Hepatic stellate cell (primary cell): ENCODE results near the gene DCC.

Experiments used
- DNase-seq: peaks from one replicate; pipeline ENCODE4 v3.0.0; 2011; ENCODE audit warnings: low spot score

The DCC gene

GRCh38 chr18:52598921-52599320, 258.9 kb downstream of the DCC start:
- DNase-seq = no peak

DNA sequence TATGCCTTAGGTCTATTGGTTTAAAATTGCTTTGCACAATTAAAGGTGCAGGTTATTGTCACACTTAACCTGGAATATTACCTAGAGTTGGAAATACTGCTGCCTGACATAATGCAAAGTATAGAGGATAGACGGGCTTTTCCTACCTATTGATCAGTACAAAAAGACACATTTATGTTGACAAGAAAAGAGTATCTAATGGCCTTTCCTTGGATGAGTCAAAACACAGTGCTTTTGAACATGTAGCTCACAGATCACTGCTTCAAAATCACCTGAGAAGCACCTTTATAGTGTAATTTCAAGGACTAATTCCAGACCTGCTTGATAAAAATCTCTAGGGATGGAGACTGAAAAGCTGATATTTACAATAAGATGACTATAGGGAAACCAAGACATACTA, 262.8 kb downstream of the DCC start:
- DNase-seq = no peak

- DNase-seq = no peak
Observed at GRCh38 chr18:52605345-52605744, 265.3 kb downstream of the DCC start.

DNA sequence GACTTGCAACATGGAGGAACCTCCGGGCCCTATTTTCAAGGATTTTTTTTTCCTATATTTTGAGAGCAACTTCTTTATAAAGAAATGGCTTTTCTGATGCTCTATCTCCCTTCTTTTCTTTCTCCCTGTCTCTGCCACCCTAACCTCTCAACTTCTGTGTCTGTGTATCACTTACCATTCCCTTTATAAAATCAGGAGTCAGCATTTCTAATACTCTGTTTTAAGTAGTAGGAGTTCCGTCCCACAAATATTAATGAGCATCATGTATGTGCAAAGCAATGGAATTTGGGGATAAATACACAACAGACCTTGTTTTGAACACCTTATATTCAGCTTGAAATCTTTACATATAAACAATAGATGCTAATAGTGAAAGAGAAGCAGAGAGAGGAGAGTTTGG, 268.0 kb downstream of the DCC start:
- no peak for DNase-seq

- no peak for DNase-seq
Observed at GRCh38 chr18:52610451-52611115, 270.6 kb downstream of the DCC start.

- no peak for DNase-seq
Observed at GRCh38 chr18:52612406-52612805, 272.4 kb downstream of the DCC start.

GRCh38 chr18:52615321-52615720, 275.3 kb downstream of the DCC start:
- no peak for DNase-seq

GRCh38 chr18:52615943-52616342, 275.9 kb downstream of the DCC start:
- DNase-seq = no peak

DNA sequence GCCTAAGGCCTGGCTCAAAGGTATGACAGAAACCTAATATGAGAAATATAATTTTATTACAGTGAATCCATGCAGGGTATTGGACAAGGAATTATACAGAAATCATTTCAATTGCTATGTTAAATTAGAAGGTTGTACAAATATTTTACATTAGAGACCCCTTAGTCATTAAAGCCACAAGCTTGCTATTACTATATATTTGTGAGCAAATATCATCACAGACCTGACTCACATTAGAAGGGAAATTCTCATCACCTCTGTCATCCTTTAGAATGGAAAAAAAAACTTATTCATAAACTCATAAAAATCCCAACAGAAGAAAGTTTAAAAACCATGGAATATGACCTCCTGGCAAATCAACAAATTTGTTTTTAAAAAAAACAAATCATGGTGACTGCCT, 277.9 kb downstream of the DCC start:
- DNase-seq = peak; percentile 10

GRCh38 chr18:52620926-52621439, 281.0 kb downstream of the DCC start:
- DNase-seq = no peak

DNA sequence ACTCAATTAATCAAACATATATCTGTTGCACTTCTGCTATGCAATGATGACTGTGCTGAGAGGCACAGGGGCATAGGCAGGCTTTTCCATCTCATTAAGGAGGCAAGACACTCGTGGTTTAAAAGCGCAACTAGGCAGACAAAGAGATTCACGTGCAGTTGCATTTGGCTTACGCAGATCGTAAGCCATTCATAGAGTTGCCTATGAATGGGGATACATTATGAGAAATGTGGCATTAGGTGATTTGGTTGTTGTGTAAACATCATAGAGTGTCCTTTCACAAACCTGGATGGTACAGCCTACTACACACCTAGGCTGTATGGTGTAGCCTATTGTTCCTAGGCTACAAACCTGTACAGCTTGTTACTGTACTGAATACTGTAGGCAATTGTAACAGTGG, 284.7 kb downstream of the DCC start:
- no peak for DNase-seq

- no peak for DNase-seq
Observed at GRCh38 chr18:52636536-52636935, 296.5 kb downstream of the DCC start.

DNA sequence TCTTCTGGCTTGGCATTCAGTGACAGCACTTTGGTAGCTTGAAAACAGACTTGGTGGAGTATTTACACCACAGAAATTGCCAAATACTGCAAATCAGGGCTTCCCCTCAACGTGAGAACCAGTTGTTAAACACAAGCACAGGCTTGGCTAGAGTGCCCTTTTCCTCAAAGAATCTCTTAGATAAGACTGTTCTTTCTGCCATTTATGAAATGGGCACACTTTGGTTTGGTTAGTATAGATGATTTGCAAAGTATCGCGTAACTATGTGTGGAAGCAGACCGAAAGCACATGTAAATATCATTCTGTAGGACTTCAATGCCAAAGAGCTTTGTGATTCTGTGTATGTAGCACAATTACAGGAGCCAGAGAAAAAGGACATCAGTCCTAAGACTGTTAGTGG, 308.2 kb downstream of the DCC start:
- DNase-seq = no peak

DNA sequence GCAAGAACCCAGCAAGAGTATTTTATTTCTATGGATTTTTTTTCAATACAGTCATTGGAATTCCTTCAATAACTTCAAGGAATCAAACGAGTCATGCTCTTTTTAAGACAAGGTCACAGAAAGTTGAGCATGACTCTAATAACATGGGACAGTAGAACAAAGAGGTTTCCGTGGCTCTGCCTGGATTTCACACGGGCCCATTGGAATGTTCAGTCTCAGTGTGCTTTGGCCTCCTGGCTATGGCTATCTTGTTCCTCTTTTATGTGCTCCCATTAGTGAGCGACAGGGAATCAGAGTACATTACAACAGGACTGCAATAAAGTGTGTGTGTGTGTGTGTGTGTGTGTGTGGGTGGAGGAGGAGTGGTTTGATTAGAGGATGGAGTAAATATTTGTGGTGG, 312.4 kb downstream of the DCC start:
- DNase-seq = no peak

- no peak for DNase-seq
Observed at GRCh38 chr18:52657043-52657805, 317.2 kb downstream of the DCC start.

- no peak for DNase-seq
Observed at GRCh38 chr18:52667463-52668065, 327.6 kb downstream of the DCC start.

DNA sequence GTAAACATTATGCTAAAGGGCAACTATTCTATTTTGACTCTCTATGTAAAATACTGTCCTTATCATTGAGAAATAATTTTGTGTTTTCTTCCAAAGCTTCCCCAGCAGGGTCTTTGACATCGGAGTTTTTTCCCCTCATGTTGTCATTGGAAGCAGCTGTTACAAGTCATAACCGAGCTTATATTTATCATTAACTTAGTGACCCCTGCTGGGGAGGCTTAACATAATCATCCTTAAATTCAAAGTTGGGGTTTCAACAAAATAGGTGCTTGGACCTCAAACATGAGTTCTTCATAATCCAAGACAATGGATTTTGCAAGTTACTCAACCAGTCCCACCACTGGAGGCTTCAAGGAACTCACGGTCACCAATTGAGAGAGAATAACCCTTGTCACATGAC, 330.9 kb downstream of the DCC start:
- DNase-seq = peak; percentile 8

GRCh38 chr18:52678034-52678433, 338.0 kb downstream of the DCC start:
- no peak for DNase-seq

DNA sequence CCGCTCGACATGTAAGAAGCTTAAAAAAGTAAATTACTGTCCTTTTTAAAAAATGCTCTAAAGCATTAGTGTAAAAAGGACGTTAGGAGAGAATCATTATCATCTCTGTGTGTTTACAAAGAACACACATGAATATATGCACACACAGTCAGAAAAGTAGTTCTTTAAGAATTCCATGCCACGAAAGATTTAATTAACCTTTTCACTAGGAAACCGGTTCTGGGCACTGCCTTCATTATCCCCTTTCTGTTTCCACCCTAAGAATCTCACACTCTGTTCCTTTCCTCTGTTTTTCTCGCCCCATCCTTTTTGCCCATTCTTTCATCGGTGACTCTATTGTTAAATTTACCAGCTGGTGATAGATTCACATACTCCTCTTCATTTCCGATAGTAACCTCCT, 338.6 kb downstream of the DCC start:
- no peak for DNase-seq

DNA sequence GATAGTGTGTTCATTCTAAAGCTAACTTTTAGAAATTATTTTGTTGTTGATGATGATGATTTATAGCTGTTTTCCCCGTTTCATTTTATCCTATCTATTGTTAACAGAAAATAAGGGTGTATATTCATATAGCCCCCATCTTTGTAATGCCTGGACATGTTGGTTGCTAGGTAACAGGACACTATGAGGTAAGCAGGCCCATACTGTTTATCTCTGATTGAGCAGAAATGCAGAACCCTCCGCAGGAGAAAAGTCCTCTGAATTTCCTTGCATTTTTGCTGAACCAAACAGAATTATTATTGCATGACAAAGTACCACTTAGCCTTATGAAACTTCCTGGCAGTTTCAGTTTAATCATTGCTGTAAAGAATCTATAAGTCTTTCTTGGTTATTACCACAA, 339.4 kb downstream of the DCC start:
- no peak for DNase-seq

GRCh38 chr18:52682260-52682659, 342.3 kb downstream of the DCC start:
- no peak for DNase-seq

DNA sequence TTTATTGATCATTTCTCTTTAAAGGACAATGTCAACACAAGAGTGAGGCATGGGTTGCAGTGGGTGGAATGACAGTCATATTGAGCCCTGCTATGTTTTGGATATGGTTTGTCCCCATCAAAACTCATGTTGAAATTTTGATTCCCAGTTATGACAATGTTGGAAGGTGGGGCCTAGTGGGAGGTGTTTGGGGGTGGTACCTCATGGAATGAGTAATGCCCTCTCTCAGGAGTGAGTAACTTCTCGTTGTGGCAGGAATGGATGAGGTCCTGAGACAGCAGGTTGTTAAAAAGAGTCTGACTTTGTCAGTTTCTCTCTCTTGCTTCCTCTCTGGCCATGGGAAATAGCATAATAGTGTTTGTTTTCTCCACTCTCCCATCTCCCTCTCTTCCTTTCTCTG, 345.3 kb downstream of the DCC start:
- DNase-seq = no peak

- DNase-seq = no peak
Observed at GRCh38 chr18:52691841-52692240, 351.8 kb downstream of the DCC start.
